Panc1 (cell line): ENCODE measurements around the gene AGAP1.

ENCODE experiments used
- CTCF ChIP-seq: fragments of 450-650 bp; IDR thresholded peaks from 2 replicates; pipeline ENCODE4 v1.5.1; 2017; ENCODE audit warnings: mild to moderate bottlenecking
- POLR2AphosphoS5 ChIP-seq: IDR thresholded peaks from 2 replicates; pipeline ENCODE4 v1.6.1; 2012; ENCODE audit warnings: mild to moderate bottlenecking, low read depth, low read length, moderate library complexity
- REST ChIP-seq, 2 experiments: IDR thresholded peaks; 2 replicates each; pipeline ENCODE4 v1.6.1; 2011 to 2012; ENCODE audit warnings: low read depth in 2 of 2, control low read depth in 1 of 2, low read length in 1 of 2, mild to moderate bottlenecking in 1 of 2, moderate library complexity in 1 of 2; ENCODE audit not compliant: insufficient read depth in 1 of 2
- SIN3A ChIP-seq: IDR thresholded peaks from 2 replicates; pipeline ENCODE4 v1.6.1; 2012; ENCODE audit warnings: low read depth, mild to moderate bottlenecking, low read length, moderate library complexity, borderline replicate concordance; ENCODE audit not compliant: insufficient read depth

DNA sequence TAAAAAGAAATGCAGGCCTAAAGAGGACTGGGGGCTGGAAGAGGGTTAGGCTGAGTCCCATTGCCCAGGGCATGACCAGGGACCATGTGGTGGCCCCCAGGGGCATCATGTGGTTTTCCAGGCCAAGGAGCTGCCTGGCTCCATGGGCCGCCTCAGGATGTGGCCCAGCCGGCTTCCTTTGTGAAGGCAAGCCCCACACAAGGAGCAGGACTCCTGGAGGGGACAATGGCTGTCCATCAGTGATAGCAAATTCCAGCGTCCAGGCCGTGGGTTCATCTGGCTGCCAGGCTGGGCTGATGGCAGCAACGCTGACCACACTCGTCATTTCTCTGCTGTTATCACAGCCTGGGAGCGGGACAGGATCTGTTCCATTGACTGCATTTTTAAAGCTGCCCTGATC lies 591.8 kb downstream of the AGAP1 start:
- TF ChIP-seq CTCF (no peak), SIN3A (no peak), POLR2AphosphoS5 (no peak), REST (IDR thresholded peaks at IDR 0.05; ENCODE audit: insufficient read depth in 1 of 2, low read depth in 2 of 2, low read length in 1 of 2) (no peak)
